Measurements from ENCODE around the gene TMX2.
"Not testable (repeated sequence)": the region's sequence is repeated elsewhere in the genome, so short reads cannot be mapped to it uniquely, and the experiment has no call there.

Gene TMX2

GRCh38 chr11:57698843-57699365 is 13.5 kb upstream of the TMX2 start:
- in situ Hi-C loops (cut with MboI; ENCODE audit: low sequenced_read_pairs, unreplicated experiment), result no loop called here
- no peak for DNase-seq (ENCODE audit: low spot score)
- no peak for TF ChIP-seq CTCF (IDR thresholded peaks at IDR 0.05; ENCODE audit: borderline replicate concordance, control extremely low read depth, extremely low read depth, insufficient read depth, missing control alignments)

GRCh38 chr11:57699813-57700212 is 12.6 kb upstream of the TMX2 start:
- in situ Hi-C loops (cut with MboI; ENCODE audit: low sequenced_read_pairs, unreplicated experiment), result no loop called here
- no peak for TF ChIP-seq CTCF (IDR thresholded peaks at IDR 0.05; ENCODE audit: borderline replicate concordance, control extremely low read depth, extremely low read depth, insufficient read depth, missing control alignments)

GRCh38 chr11:57700425-57700824 is 12.0 kb upstream of the TMX2 start:
- no peak for TF ChIP-seq CTCF (IDR thresholded peaks at IDR 0.05; ENCODE audit: borderline replicate concordance, control extremely low read depth, extremely low read depth, insufficient read depth, missing control alignments)
- no peak for DNase-seq (ENCODE audit: low spot score)
- in situ Hi-C loops (cut with MboI; ENCODE audit: low sequenced_read_pairs, unreplicated experiment), result no loop called here

More at GRCh38 chr11:57699813-57700212, 12.6 kb upstream of the TMX2 start:
- DNase-seq (ENCODE audit: low spot score), result no peak

DNA sequence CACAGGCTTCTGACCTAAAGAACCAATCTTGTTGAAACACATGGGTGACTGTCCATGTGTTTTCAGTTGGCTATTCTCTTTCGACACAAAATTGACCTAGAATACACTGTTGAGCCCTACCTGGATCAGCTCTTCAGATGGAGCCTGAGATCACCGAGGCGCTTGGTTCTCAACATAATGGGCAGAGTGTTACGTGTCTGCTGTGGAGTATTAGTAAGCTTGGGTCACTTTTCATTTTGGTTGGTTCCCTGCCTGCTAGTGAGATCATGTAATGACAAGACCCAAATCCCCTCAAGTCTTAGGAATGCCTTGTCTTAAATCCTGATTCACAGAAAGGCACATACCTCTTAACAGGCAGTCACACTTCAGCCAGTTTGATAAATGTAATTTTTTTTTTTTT is 9.1 kb upstream of the TMX2 start:
- in situ Hi-C loops (cut with MboI; ENCODE audit: low sequenced_read_pairs, unreplicated experiment), result no loop called here
- no peak for DNase-seq (ENCODE audit: low spot score)
- no peak for TF ChIP-seq CTCF (IDR thresholded peaks at IDR 0.05; ENCODE audit: borderline replicate concordance, control extremely low read depth, extremely low read depth, insufficient read depth, missing control alignments)

- TF ChIP-seq CTCF (IDR thresholded peaks at IDR 0.05; ENCODE audit: borderline replicate concordance, control extremely low read depth, extremely low read depth, insufficient read depth, missing control alignments), result no peak
- no peak for DNase-seq (ENCODE audit: low spot score)
- in situ Hi-C loops (cut with MboI; ENCODE audit: low sequenced_read_pairs, unreplicated experiment), result no loop called here
These were observed 7.5 kb upstream of the TMX2 start for GRCh38 chr11:57704932-57705331.

- DNase-seq (ENCODE audit: low spot score); in situ Hi-C loops (cut with MboI; ENCODE audit: low sequenced_read_pairs, unreplicated experiment): not testable (repeated sequence)
These were observed 7.0 kb upstream of the TMX2 start for GRCh38 chr11:57705432-57705831.

- TF ChIP-seq CTCF (IDR thresholded peaks at IDR 0.05; ENCODE audit: borderline replicate concordance, control extremely low read depth, extremely low read depth, insufficient read depth, missing control alignments), result no peak
- no peak for DNase-seq (ENCODE audit: low spot score)
- in situ Hi-C loops (cut with MboI; ENCODE audit: low sequenced_read_pairs, unreplicated experiment), result no loop called here
These were observed 2.5 kb upstream of the TMX2 start for GRCh38 chr11:57709802-57710367.
